ENCODE measurements around the gene CCDC78.
"Not testable (repeated sequence)": the region's sequence is repeated elsewhere in the genome, so short reads cannot be mapped to it uniquely, and the experiment has no call there.

CCDC78 gene

GRCh38 chr16:761625-762513, 35.6 kb upstream of the CCDC78 start:
- no peak for DNase-seq (ENCODE audit: low read depth in 1 of 2, low spot score in 1 of 2)

- no peak for DNase-seq (ENCODE audit: low read depth in 1 of 2, low spot score in 1 of 2)
These were observed 34.5 kb upstream of the CCDC78 start, which contains the start of gene MSLN for GRCh38 chr16:760545-761343. Gene MSLN, plus strand, starts transcription at chr16:760734. Its CDS starts 1,947 bp downstream, at chr16:762681.

GRCh38 chr16:760065-760464, 33.8 kb upstream of the CCDC78 start:
- DNase-seq (ENCODE audit: low read depth in 1 of 2, low spot score in 1 of 2): no peak

GRCh38 chr16:759110-759910, 33.1 kb upstream of the CCDC78 start:
- no peak for DNase-seq (ENCODE audit: low read depth in 1 of 2, low spot score in 1 of 2)

GRCh38 chr16:756428-756827, 30.2 kb upstream of the CCDC78 start:
- no peak for DNase-seq (ENCODE audit: low read depth in 1 of 2, low spot score in 1 of 2)

GRCh38 chr16:754656-755055, 28.4 kb upstream of the CCDC78 start:
- DNase-seq (ENCODE audit: low read depth in 1 of 2, low spot score in 1 of 2): no peak

- DNase-seq (ENCODE audit: low read depth in 1 of 2, low spot score in 1 of 2): not testable (repeated sequence)
These were observed 27.9 kb upstream of the CCDC78 start for GRCh38 chr16:754121-754607.

- no peak for DNase-seq (ENCODE audit: low read depth in 1 of 2, low spot score in 1 of 2)
These were observed 25.7 kb upstream of the CCDC78 start for GRCh38 chr16:752007-752312.

- no peak for DNase-seq (ENCODE audit: low read depth in 1 of 2, low spot score in 1 of 2)
These were observed 25.1 kb upstream of the CCDC78 start for GRCh38 chr16:751152-752006.

- no peak for DNase-seq (ENCODE audit: low read depth in 1 of 2, low spot score in 1 of 2)
These were observed 24.2 kb upstream of the CCDC78 start for GRCh38 chr16:750485-750884.

- no peak for DNase-seq (ENCODE audit: low read depth in 1 of 2, low spot score in 1 of 2)
These were observed 22.8 kb upstream of the CCDC78 start for GRCh38 chr16:749010-749409.

GRCh38 chr16:747978-748746, 21.9 kb upstream of the CCDC78 start:
- no peak for DNase-seq (ENCODE audit: low read depth in 1 of 2, low spot score in 1 of 2)

GRCh38 chr16:746637-747036, 20.4 kb upstream of the CCDC78 start:
- no peak for DNase-seq (ENCODE audit: low read depth in 1 of 2, low spot score in 1 of 2)

GRCh38 chr16:745739-746138, 19.5 kb upstream of the CCDC78 start:
- no peak for DNase-seq (ENCODE audit: low read depth in 1 of 2, low spot score in 1 of 2)

GRCh38 chr16:743794-744500, 17.7 kb upstream of the CCDC78 start:
- no peak for DNase-seq (ENCODE audit: low read depth in 1 of 2, low spot score in 1 of 2)

- not testable (repeated sequence) for DNase-seq (ENCODE audit: low read depth in 1 of 2, low spot score in 1 of 2)
These were observed 16.7 kb upstream of the CCDC78 start for GRCh38 chr16:742894-743293.

GRCh38 chr16:741986-742629, 15.9 kb upstream of the CCDC78 start:
- no peak for DNase-seq (ENCODE audit: low read depth in 1 of 2, low spot score in 1 of 2)

GRCh38 chr16:740764-741505, 14.7 kb upstream of the CCDC78 start, which contains the start of gene CIAO3:
Gene CIAO3, minus strand, starts transcription at chr16:740997. Its CDS starts 12 bp downstream, at chr16:740985.
- peak; percentile 91 to 98 for DNase-seq (ENCODE audit: low read depth in 1 of 2, low spot score in 1 of 2)
